Spleen (tissue), 7 donors: Measurements from ENCODE around the gene ATP11C.
"Not testable (repeated sequence)": the region's sequence is repeated elsewhere in the genome, so short reads cannot be mapped to it uniquely, and the experiment has no call there.

Experiments used
- POLR2A ChIP-seq, 3 donors: fragments of 450-650 bp; IDR thresholded peaks; one replicate each; pipeline ENCODE4 v1.5.1; 2017; ENCODE audit warnings: antibody characterized with exemption in 3 of 3, mild to moderate bottlenecking in 1 of 3
- POLR2AphosphoS5 ChIP-seq, 3 donors: sonication (generic); formaldehyde crosslinking; IDR thresholded peaks; one replicate each; pipeline ENCODE4 v1.5.1; 2017; ENCODE audit warnings: antibody characterized with exemption in 3 of 3
- TF ChIP-seq, protein P1 (sequence below), 11 experiments: fragments of 200-600 bp in 7 of 11; fragments of 450-650 bp in 4 of 11; sonication (generic) in 4 of 11; IDR thresholded peaks in 8 of 11; conservative IDR thresholded peaks in 3 of 11; 1 replicate in 7 of 11; 2 replicates in 4 of 11; pipeline versions ENCODE4 v1.4.0 to v1.8.0; 2016 to 2021; ENCODE audit warnings: antibody characterized with exemption in 11 of 11, inconsistent platforms in 4 of 11, mild to moderate bottlenecking in 1 of 11
- donor health status: DM: no; HTN: no; CAD: no; lungs with moderate emphysema.
- donor health status: DM: no; HTN: no; CAD: no.
- donor health status: DM: no; HTN: no; CAD: no.

DNA sequence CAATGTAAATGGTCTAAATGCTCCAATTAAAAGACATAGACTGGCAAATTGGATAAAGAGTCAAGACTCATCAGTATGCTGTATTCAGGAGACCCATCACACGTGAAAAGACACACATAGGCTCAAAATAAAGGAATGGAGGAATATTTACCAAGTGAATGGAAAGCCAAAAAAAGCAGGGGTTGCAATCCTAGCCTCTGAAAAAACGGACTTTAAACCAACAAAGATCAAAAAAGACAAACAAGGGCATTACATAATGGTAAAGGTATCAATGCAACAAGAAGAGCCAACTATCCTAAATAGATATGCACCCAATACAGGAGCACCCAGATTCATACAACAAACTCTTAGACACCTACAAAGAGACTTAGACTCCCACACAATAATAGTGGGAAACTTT lies 28.2 kb upstream of the ATP11C start:
- TF ChIP-seq POLR2AphosphoS5, POLR2A (IDR thresholded peaks at IDR 0.05): not testable (repeated sequence)
- TF ChIP-seq, protein P1, sequence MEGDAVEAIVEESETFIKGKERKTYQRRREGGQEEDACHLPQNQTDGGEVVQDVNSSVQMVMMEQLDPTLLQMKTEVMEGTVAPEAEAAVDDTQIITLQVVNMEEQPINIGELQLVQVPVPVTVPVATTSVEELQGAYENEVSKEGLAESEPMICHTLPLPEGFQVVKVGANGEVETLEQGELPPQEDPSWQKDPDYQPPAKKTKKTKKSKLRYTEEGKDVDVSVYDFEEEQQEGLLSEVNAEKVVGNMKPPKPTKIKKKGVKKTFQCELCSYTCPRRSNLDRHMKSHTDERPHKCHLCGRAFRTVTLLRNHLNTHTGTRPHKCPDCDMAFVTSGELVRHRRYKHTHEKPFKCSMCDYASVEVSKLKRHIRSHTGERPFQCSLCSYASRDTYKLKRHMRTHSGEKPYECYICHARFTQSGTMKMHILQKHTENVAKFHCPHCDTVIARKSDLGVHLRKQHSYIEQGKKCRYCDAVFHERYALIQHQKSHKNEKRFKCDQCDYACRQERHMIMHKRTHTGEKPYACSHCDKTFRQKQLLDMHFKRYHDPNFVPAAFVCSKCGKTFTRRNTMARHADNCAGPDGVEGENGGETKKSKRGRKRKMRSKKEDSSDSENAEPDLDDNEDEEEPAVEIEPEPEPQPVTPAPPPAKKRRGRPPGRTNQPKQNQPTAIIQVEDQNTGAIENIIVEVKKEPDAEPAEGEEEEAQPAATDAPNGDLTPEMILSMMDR (IDR thresholded peaks at IDR 0.05 in 8 of 11, conservative IDR thresholded peaks at IDR 0.05 in 3 of 11) = not testable (repeated sequence)
